Neuronal stem cell (in vitro differentiated cells): ENCODE measurements around the gene SYNJ1.
"Not testable (repeated sequence)": the region's sequence is repeated elsewhere in the genome, so short reads cannot be mapped to it uniquely, and the experiment has no call there.

Experiments used
- DNase-seq: peaks from one replicate; pipeline ENCODE4 v3.0.0-alpha.2; 2013; ENCODE audit warnings: low spot score
- H2AFZ ChIP-seq: one replicate; pipeline ENCODE4 v1.6.1; 2013; ENCODE audit warnings: mild to moderate bottlenecking, low read length, inconsistent platforms
- H2AK5ac ChIP-seq: 2 replicates; pipeline ENCODE4 v1.6.1; 2013; ENCODE audit warnings: low read depth, mild to moderate bottlenecking, inconsistent platforms, low read length, moderate library complexity, mixed read lengths
- H2BK120ac ChIP-seq: 2 replicates; pipeline ENCODE4 v1.6.1; 2013; ENCODE audit warnings: low read depth, mild to moderate bottlenecking, inconsistent platforms, low read length, moderate library complexity, mixed read lengths
- H2BK12ac ChIP-seq: one replicate; pipeline ENCODE4 v1.6.1; 2013; ENCODE audit warnings: low read length, inconsistent platforms
- H2BK15ac ChIP-seq: 2 replicates; pipeline ENCODE4 v1.6.1; 2013; ENCODE audit warnings: mild to moderate bottlenecking, low read length, inconsistent platforms, mixed read lengths
- H2BK5ac ChIP-seq: one replicate; pipeline ENCODE4 v1.6.1; 2013; ENCODE audit warnings: inconsistent platforms, mild to moderate bottlenecking, low read length, moderate library complexity
- H3K14ac ChIP-seq: one replicate; pipeline ENCODE4 v1.6.1; 2013; ENCODE audit warnings: low read length, inconsistent platforms
- H3K18ac ChIP-seq: 2 replicates; pipeline ENCODE4 v1.6.1; 2013; ENCODE audit warnings: low read length, inconsistent platforms
- H3K23ac ChIP-seq: 2 replicates; pipeline ENCODE4 v1.6.1; 2013; ENCODE audit warnings: low read depth, mild to moderate bottlenecking, mixed read lengths, low read length, inconsistent platforms; ENCODE audit not compliant: poor library complexity
- H3K27ac ChIP-seq: replicated peaks from 3 replicates; pipeline ENCODE4 v1.5.1; 2013; ENCODE audit warnings: low read length, inconsistent platforms
- H3K27me3 ChIP-seq, 3 experiments: 2 replicates each; pipeline ENCODE4 v1.6.1; 2013; ENCODE audit warnings: low read length in 3 of 3, mild to moderate bottlenecking in 2 of 3, inconsistent platforms in 1 of 3, low read depth in 1 of 3, mixed read lengths in 1 of 3, moderate library complexity in 1 of 3; ENCODE audit not compliant: control insufficient read depth in 3 of 3, insufficient read depth in 3 of 3
- H3K36me3 ChIP-seq, 2 donors: replicated peaks in 1 of 2; 2 replicates each; pipeline ENCODE4 v1.6.1; 2013; ENCODE audit warnings: low read length in 2 of 2; ENCODE audit not compliant: control insufficient read depth in 2 of 2, insufficient read depth in 2 of 2
- H3K4ac ChIP-seq: 2 replicates; pipeline ENCODE4 v1.6.1; 2013; ENCODE audit warnings: inconsistent platforms, mild to moderate bottlenecking, low read length, moderate library complexity
- H3K4me1 ChIP-seq, 2 donors: 1 replicate in 1 of 2; 2 replicates in 1 of 2; pipeline ENCODE4 v1.6.1; 2013; ENCODE audit warnings: low read length in 2 of 2, low read depth in 1 of 2; ENCODE audit not compliant: control insufficient read depth in 2 of 2, insufficient read depth in 1 of 2
- H3K4me2 ChIP-seq: one replicate; pipeline ENCODE4 v1.6.1; 2013; ENCODE audit warnings: mild to moderate bottlenecking, low read length, inconsistent platforms; ENCODE audit not compliant: insufficient read depth, poor library complexity, severe bottlenecking
- H3K4me3 ChIP-seq, 2 donors: 2 replicates each; pipeline ENCODE4 v1.5.1; 2013; ENCODE audit warnings: low read length in 2 of 2, mild to moderate bottlenecking in 2 of 2, inconsistent platforms in 1 of 2, moderate library complexity in 1 of 2
- H3K79me1 ChIP-seq: one replicate; pipeline ENCODE4 v1.6.1; 2013; ENCODE audit warnings: low read depth, mild to moderate bottlenecking, inconsistent platforms, low read length, moderate library complexity
- H3K9ac ChIP-seq: one replicate; pipeline ENCODE4 v1.6.1; 2013; ENCODE audit warnings: mild to moderate bottlenecking, low read depth, low read length, inconsistent platforms; ENCODE audit not compliant: poor library complexity
- H3K9me3 ChIP-seq, 2 donors: replicated peaks in 1 of 2; 2 replicates each; pipeline versions ENCODE3 to v1.6.1; 2013; ENCODE audit warnings: low read length in 2 of 2, mild to moderate bottlenecking in 2 of 2, inconsistent platforms in 1 of 2, low read depth in 1 of 2, mixed read lengths in 1 of 2, moderate library complexity in 1 of 2; ENCODE audit not compliant: control insufficient read depth in 2 of 2, insufficient read depth in 1 of 2
- H4K8ac ChIP-seq: one replicate; pipeline ENCODE4 v1.6.1; 2013; ENCODE audit warnings: low read depth, mild to moderate bottlenecking, inconsistent platforms, low read length, moderate library complexity
- H4K91ac ChIP-seq: one replicate; pipeline ENCODE4 v1.6.1; 2013; ENCODE audit warnings: low read length, low read depth, mild to moderate bottlenecking, inconsistent platforms; ENCODE audit not compliant: poor library complexity
- WGBS, 2 donors: extraction: QIAGEN DNeasy Blood & Tissue Kit; methylation state at CpG; one replicate each; pipeline ENCODE4 v1.1.7; 2013; ENCODE audit warnings: missing lambda C conversion rate in 2 of 2, mixed read lengths in 1 of 2; ENCODE audit not compliant: insufficient read length in 2 of 2, insufficient replicate concordance in 1 of 2; ENCODE audit errors: extremely low coverage in 2 of 2; 5-methylcytosine and 5-hydroxymethylcytosine counted together

SYNJ1 gene

DNA sequence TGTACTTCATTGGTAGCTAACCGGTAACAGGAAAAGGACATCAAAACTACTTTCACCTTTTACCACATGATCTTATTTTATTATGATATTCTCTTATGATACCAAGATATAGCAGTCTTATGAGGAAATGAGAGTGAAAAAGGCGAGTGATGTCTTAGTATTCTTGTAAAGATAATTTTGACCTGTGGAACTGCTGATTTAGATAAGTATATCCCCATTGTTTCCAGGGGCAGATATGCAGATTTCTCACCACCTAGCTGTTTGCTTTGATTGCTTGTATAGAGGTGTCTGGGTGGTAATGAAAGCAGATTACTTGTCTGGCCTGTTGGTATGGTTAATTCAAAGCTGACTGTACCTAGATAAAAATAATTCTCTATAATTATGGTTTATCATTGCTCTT is 53.1 kb downstream of the SYNJ1 start:
- WGBS, 2 donors = no CpG with 5 or more reads among the region's 2 CpGs
- H2BK120ac ChIP-seq = no peak overlapping the region
- H3K4me1 ChIP-seq = no peaks in the 10 kb centered on the region
- H3K27ac ChIP-seq = no peak overlapping the region
- no peak overlapping the region for H2BK12ac ChIP-seq
- no peaks in the 10 kb centered on the region for H3K27me3 ChIP-seq
- H3K9ac ChIP-seq = no peak overlapping the region
- no peaks in the 10 kb centered on the region for H3K9me3 ChIP-seq
- H3K4me3 ChIP-seq = no peak overlapping the region
- H3K36me3 ChIP-seq = no peaks in the 10 kb centered on the region
- no peak overlapping the region for H2AFZ ChIP-seq
- H3K79me1 ChIP-seq = no peaks in the 10 kb centered on the region
- H2AK5ac ChIP-seq = no peak overlapping the region
- no peak overlapping the region for H3K4me2 ChIP-seq
- no peak overlapping the region for H3K14ac ChIP-seq
- DNase-seq = no peak
- no peak overlapping the region for H3K4ac ChIP-seq
- no peak overlapping the region for H3K18ac ChIP-seq
- no peak overlapping the region for H2BK15ac ChIP-seq
- no peak overlapping the region for H3K23ac ChIP-seq
- H4K91ac ChIP-seq = no peak overlapping the region
- H2BK5ac ChIP-seq = no peak overlapping the region
- H4K8ac ChIP-seq = no peak overlapping the region

DNA sequence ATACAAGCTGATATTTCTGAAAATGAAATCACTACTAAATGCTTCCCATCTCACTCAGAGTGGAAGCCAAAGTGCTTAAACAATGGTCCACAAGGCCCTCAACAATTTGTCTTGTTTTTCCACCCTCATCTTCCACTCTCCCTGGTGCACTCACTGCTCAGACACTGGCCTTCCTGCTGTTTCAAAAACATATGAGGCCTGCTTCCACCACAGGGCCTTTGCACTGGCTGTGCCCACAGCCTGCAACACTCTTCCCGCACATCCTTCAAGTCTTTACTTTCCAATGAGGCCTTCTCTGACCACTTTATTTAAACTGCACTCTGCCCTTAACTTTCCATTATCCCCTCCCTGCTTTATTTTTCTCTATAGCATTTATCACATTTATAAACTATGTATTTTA is 53.8 kb downstream of the SYNJ1 start:
- Histone ChIP-seq H3K4me1 (no peaks in the 10 kb centered on the region), H3K4me2 (no peak overlapping the region), H2BK120ac (no peak overlapping the region), H3K9me3 (no peaks in the 10 kb centered on the region), H3K23ac (no peak overlapping the region), H2BK12ac (no peak overlapping the region), H3K18ac (no peak overlapping the region), H2BK5ac (no peak overlapping the region), H3K4ac (no peak overlapping the region), H3K36me3 (no peaks in the 10 kb centered on the region), H4K91ac (no peak overlapping the region), H3K14ac (no peak overlapping the region), H3K27ac (no peak overlapping the region), H2AFZ (no peak overlapping the region), H2AK5ac (no peak overlapping the region), H3K9ac (no peak overlapping the region), H3K27me3 (no peaks in the 10 kb centered on the region), H3K79me1 (no peaks in the 10 kb centered on the region), H3K4me3 (peak overlapping the region in 1 of 2 donors; percentile 5), H4K8ac (no peak overlapping the region), H2BK15ac (no peak overlapping the region)
- no CpG with 5 or more reads among the region's 1 CpG for WGBS, 2 donors
- DNase-seq = no peak

DNA sequence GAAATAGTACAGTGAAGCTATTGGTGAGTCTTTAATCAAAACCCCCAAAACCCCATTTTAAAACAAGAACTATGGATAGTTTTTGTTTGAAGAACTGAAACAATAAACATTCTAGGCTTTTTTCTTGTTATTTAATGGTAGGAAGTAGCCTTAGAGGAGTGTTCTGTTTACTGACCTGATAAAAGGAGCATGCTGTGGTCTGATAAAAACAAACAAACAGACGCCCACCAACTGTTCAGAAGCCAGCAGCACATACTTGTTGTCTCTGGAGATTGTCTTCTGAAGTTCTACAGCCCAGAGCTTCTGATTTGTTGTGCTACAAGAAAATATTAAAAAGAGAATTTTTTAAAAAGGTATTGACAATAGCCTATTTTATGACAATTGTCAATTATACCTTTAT is 61.6 kb downstream of the SYNJ1 start:
- Histone ChIP-seq H3K14ac (no peak overlapping the region), H3K79me1 (no peaks in the 10 kb centered on the region), H3K4me1 (no peaks in the 10 kb centered on the region), H3K4me3 (no peak overlapping the region), H3K4me2 (no peak overlapping the region), H3K9me3 (no peaks in the 10 kb centered on the region), H2BK15ac (no peak overlapping the region), H3K18ac (no peak overlapping the region), H2AFZ (no peak overlapping the region), H3K23ac (no peak overlapping the region), H3K9ac (no peak overlapping the region), H2BK120ac (no peak overlapping the region), H2BK5ac (no peak overlapping the region), H3K36me3 (peaks cover 0 to 20% of the 10 kb centered on the region in 2 donors), H2AK5ac (no peak overlapping the region), H4K8ac (no peak overlapping the region), H3K27me3 (no peaks in the 10 kb centered on the region), H4K91ac (no peak overlapping the region), H3K4ac (no peak overlapping the region), H3K27ac (no peak overlapping the region), H2BK12ac (no peak overlapping the region)
- DNase-seq = no peak
- WGBS, 2 donors = no CpG with 5 or more reads among the region's 1 CpG

- not testable (repeated sequence) for H3K9ac ChIP-seq, H4K8ac ChIP-seq, H3K4me1 ChIP-seq, H3K9me3 ChIP-seq, H3K14ac ChIP-seq, H3K18ac ChIP-seq, H3K4me3 ChIP-seq, H3K4me2 ChIP-seq, H3K23ac ChIP-seq, H2BK5ac ChIP-seq, DNase-seq, H3K4ac ChIP-seq, H2AFZ ChIP-seq, H3K27me3 ChIP-seq, H3K27ac ChIP-seq, H3K79me1 ChIP-seq, H4K91ac ChIP-seq, H2BK15ac ChIP-seq, H2BK120ac ChIP-seq, H2AK5ac ChIP-seq, H2BK12ac ChIP-seq
- peaks cover 0 to 23% of the 10 kb centered on the region in 2 donors for H3K36me3 ChIP-seq
- WGBS, 2 donors = no CpG with 5 or more reads among the region's 2 CpGs
These were observed 63.7 kb downstream of the SYNJ1 start for GRCh38 chr21:32664095-32664494.
